ENCODE data around the gene DDX27.

DDX27 gene

DNA sequence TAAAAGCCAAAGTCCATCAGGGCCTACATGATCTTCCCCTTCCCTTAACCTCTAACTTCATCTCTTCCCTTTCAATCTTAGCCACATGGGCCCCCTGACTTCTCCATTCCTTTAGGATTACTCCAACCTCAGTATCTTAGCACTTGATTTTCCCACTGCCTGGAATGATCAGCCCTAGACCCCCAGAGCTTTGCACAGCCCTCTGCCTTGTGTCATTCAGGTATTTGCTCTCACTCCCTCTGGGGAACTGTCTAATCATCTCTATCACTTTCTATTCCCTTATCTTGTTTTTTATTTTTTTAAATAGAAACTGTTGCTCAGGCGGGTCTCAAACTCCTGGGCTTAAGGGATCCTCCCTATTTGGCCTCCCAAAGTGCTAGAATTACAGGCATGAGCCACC, 72.0 kb downstream of the DDX27 start:
- DNase-seq = no peak

DNA sequence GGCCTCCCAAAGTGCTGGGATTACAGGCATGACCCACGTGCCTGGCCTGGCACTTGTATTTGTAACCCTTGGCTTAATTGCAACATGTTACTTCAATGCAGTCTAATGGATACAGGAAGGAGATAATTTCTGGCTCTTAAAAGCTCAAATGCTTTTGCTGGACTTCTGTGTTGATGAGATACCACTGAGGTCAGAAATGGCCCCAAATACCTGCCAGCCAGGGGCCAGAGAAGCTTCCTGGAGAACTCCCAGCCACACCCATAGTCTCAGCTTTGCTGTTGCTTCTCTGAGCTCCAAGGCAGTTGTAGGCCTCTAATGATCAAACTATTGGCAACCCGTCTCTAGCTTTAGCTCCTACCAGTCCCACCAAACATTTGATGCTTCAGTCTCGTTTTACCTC, 72.8 kb downstream of the DDX27 start:
- DNase-seq = no peak

DNA sequence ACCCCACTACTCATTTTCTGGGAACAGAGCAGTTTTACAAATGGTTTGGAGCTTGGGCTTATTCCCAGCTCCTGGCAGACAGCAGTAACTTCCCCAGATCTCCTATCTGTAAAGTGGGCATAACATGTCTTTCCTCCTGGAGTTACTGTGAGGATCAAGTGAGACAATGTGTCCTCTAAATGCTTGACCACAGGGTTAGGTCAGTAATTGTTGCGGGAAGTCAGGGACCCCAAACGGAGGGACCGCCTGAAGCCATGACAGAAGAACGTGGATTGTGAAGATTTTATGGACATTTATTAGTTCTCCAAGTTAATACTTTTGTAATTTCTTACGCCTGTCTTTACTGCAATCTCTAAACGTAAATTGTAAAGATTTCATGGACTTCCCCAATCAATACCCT, 73.9 kb downstream of the DDX27 start:
- no peak for DNase-seq
